AG09319 (cell line): ENCODE results near the gene IDI1.
"Not testable (repeated sequence)": the region's sequence is repeated elsewhere in the genome, so short reads cannot be mapped to it uniquely, and the experiment has no call there.

Source experiments
- DNase-seq: peaks from one replicate; pipeline ENCODE4 v3.0.0-alpha.2; 2010; ENCODE audit warnings: low read depth; ENCODE audit errors: extremely low read depth
- CTCF ChIP-seq: IDR thresholded peaks from 2 replicates; pipeline ENCODE4 v1.5.1; 2011; ENCODE audit warnings: low read depth, mild to moderate bottlenecking, inconsistent platforms, low read length, moderate library complexity

Gene IDI1

GRCh38 chr10:1074748-1075308 is 25.9 kb upstream of the IDI1 start:
- DNase-seq = no peak
- no peak; the same call in 1 of the 2 replicates for TF ChIP-seq CTCF

GRCh38 chr10:1074052-1074747 is 25.3 kb upstream of the IDI1 start:
- no peak for TF ChIP-seq CTCF
- no peak for DNase-seq

GRCh38 chr10:1070919-1071318 is 22.0 kb upstream of the IDI1 start:
- no peak for DNase-seq
- no peak for TF ChIP-seq CTCF

- DNase-seq = no peak
- no peak for TF ChIP-seq CTCF
Observed at GRCh38 chr10:1068380-1069361, 19.8 kb upstream of the IDI1 start.

GRCh38 chr10:1066734-1067133 is 17.8 kb upstream of the IDI1 start:
- not testable (repeated sequence) for DNase-seq

- no peak for TF ChIP-seq CTCF
- DNase-seq = no peak
Observed at GRCh38 chr10:1064964-1065247, 16.0 kb upstream of the IDI1 start.

- TF ChIP-seq CTCF = no peak
- DNase-seq = no peak
Observed at GRCh38 chr10:1063232-1063865, 14.4 kb upstream of the IDI1 start.
